Measurements from ENCODE around the gene EFCAB7.

- TF ChIP-seq CTCF (IDR thresholded peaks at IDR 0.05; ENCODE audit: extremely low read depth in 1 of 2, insufficient read depth in 1 of 2, low read depth in 1 of 2, low read length in 2 of 2) (no peak), EZH2 (IDR thresholded peaks at IDR 0.05; ENCODE audit: borderline replicate concordance, low read depth, low read length, severe bottlenecking) (no peak), POLR2A (IDR thresholded peaks at IDR 0.05; ENCODE audit: low read depth, low read length) (no peak), POLR2AphosphoS5 (IDR thresholded peaks at IDR 0.05; ENCODE audit: insufficient read depth, low read depth, low read length) (no peak)
These were observed 78.6 kb downstream of the EFCAB7 start for GRCh38 chr1:63601912-63602311.

All from endothelial cell of umbilical vein (primary cell).